Gastrocnemius medialis (tissue), 4 donors: ENCODE results near the gene MGRN1. TPM values are rescaled to one million over a fixed set of nuclear protein-coding genes. Genes with fewer than 3 reads are reported as not detected.

ENCODE experiments used
- ATAC-seq, 2 donors: fragments of 150-250 bp; one replicate each; pipeline ENCODE4 v1.9.1; 2016
- DNase-seq, 2 donors: peaks; one replicate each; pipeline ENCODE4 v3.0.0-alpha.2; 2019
- H3K27ac ChIP-seq, 4 donors: fragments of 200-600 bp; sonication (generic); 1 replicate in 1 of 4; 2 replicates in 3 of 4; pipeline ENCODE4 v1.5.1; 2016 to 2018; ENCODE audit warnings: mild to moderate bottlenecking in 2 of 4, moderate library complexity in 1 of 4
- H3K27me3 ChIP-seq, 3 donors: fragments of 200-600 bp; sonication (generic) in 2 of 3; 1 replicate in 1 of 3; 2 replicates in 2 of 3; pipeline versions ENCODE4 v1.5.1 to v1.6.0; 2016 to 2019; ENCODE audit warnings: mild to moderate bottlenecking in 1 of 3, moderate library complexity in 1 of 3
- H3K36me3 ChIP-seq, 2 donors: fragments of 200-600 bp; sonication (generic) in 1 of 2; one replicate each; pipeline ENCODE4 v1.5.1; 2017 to 2018
- H3K4me1 ChIP-seq, 2 donors: fragments of 200-600 bp; sonication (generic) in 1 of 2; one replicate each; pipeline ENCODE4 v1.5.1; 2016 to 2017; ENCODE audit warnings: mild to moderate bottlenecking in 2 of 2
- H3K4me3 ChIP-seq, 4 donors: fragments of 200-600 bp; sonication (generic) in 3 of 4; 1 replicate in 1 of 4; 2 replicates in 3 of 4; pipeline ENCODE4 v1.5.1; 2016 to 2019; ENCODE audit warnings: mild to moderate bottlenecking in 2 of 4
- H3K9me3 ChIP-seq, 3 donors: fragments of 200-600 bp; sonication (generic) in 2 of 3; 1 replicate in 1 of 3; 2 replicates in 2 of 3; pipeline ENCODE4 v1.5.1; 2016 to 2019
- CTCF ChIP-seq, 5 experiments: fragments of 450-650 bp in 3 of 5; fragments of 200-600 bp in 2 of 5; sonication (generic) in 2 of 5; IDR thresholded peaks in 4 of 5; conservative IDR thresholded peaks in 1 of 5; 1 replicate in 4 of 5; 2 replicates in 1 of 5; pipeline ENCODE4 v1.5.1; 2016 to 2019; ENCODE audit warnings: antibody characterized with exemption in 5 of 5, mild to moderate bottlenecking in 3 of 5, moderate library complexity in 3 of 5
- POLR2A ChIP-seq, 2 donors: fragments of 450-650 bp; IDR thresholded peaks; one replicate each; pipeline ENCODE4 v1.6.1; 2017; ENCODE audit warnings: antibody characterized with exemption in 2 of 2, mild to moderate bottlenecking in 2 of 2, moderate library complexity in 2 of 2
- in situ Hi-C, 4 donors: fragments of 200-750 bp; cut with MboI; loops; one replicate each; pipeline versions ENCODE4 v1.15.0 to v1.8.0; 2017; ENCODE audit warnings: low sequenced_read_pairs in 4 of 4
- intact Hi-C: fragments of 100-400 bp; cut with DNase I; formaldehyde crosslinking; loops from one replicate; pipeline ENCODE4 v1.15.1; 2023; ENCODE audit warnings: low total_unique reads
- total RNA-seq, 4 donors: library from RNA; depleted of rRNA; stranded (reverse); fragments of >200 nt; gene quantifications; one replicate each; pipeline versions ENCODE4 v1.1.0 to v1.2.3, GENCODE V29; 2016

The MGRN1 gene
- total RNA-seq, 4 donors from 2014 or later, result 33.8 to 62.9 (median 55.0) TPM

- H3K9me3 ChIP-seq, result no peaks in the 10 kb centered on the region
- ATAC-seq (peak; percentile 90 to 91), DNase-seq (peak; percentile 100)
- H3K27ac ChIP-seq, result peak overlapping the region; percentile 95 to 99 (median 97)
- in situ Hi-C loops, result loop anchor here in 1 of 4 donors (25.0 kb wide), 1 partner anchor 104 kb away; no protein-coding TSS in a partner anchor
- intact Hi-C loops, result loop anchor here (1.0 to 10.0 kb wide), 5 partner anchors 77 to 459 kb away; partner anchors contain the start of genes ALG1, ANKS3, CDIP1 and DNAAF8
- peak in 2 of 5 experiments; percentile 28 to 40 for TF ChIP-seq CTCF (IDR thresholded peaks at IDR 0.05 in 4 of 5, conservative IDR thresholded peaks at IDR 0.05 in 1 of 5)
- peak; percentile 94 for TF ChIP-seq POLR2A (IDR thresholded peaks at IDR 0.05)
- H3K36me3 ChIP-seq, result no peaks in the 10 kb centered on the region
- H3K4me1 ChIP-seq, result peaks cover 42 to 60% of the 10 kb centered on the region in 2 donors
- H3K27me3 ChIP-seq, result no peaks in the 10 kb centered on the region
- H3K4me3 ChIP-seq, result peak overlapping the region; percentile 64 to 91 (median 80)
These were observed 8.4 kb upstream of the MGRN1 start for GRCh38 chr16:4616047-4616811.

GRCh38 chr16:4617880-4618279 lies 6.7 kb upstream of the MGRN1 start:
- Histone ChIP-seq H3K9me3 (no peaks in the 10 kb centered on the region), H3K27me3 (no peaks in the 10 kb centered on the region), H3K4me3 (peak overlapping the region in 2 of 4 donors; percentile 5 to 72), H3K36me3 (no peaks in the 10 kb centered on the region), H3K4me1 (peaks cover 29 to 44% of the 10 kb centered on the region in 2 donors), H3K27ac (peak overlapping the region; percentile 95 to 99 (median 97))
- TF ChIP-seq CTCF (IDR thresholded peaks at IDR 0.05 in 4 of 5, conservative IDR thresholded peaks at IDR 0.05 in 1 of 5) (no peak), POLR2A (IDR thresholded peaks at IDR 0.05) (no peak)
- intact Hi-C loops (loop anchor here (2.0 to 10.0 kb wide), 2 partner anchors 229 to 457 kb away; partner anchors contain the start of genes ALG1, GLYR1 and UBN1), in situ Hi-C loops (loop anchor here in 1 of 4 donors (25.0 kb wide), 1 partner anchor 106 kb away; no protein-coding TSS in a partner anchor)
- ATAC-seq (no peak), DNase-seq (no peak)

- in situ Hi-C loops, result loop anchor here in 1 of 4 donors (25.0 kb wide), 1 partner anchor 107 kb away; no protein-coding TSS in a partner anchor
- no peaks in the 10 kb centered on the region for H3K9me3 ChIP-seq
- no peaks in the 10 kb centered on the region for H3K27me3 ChIP-seq
- ATAC-seq, result no peak
- TF ChIP-seq POLR2A (IDR thresholded peaks at IDR 0.05), result no peak
- TF ChIP-seq CTCF (IDR thresholded peaks at IDR 0.05 in 4 of 5, conservative IDR thresholded peaks at IDR 0.05 in 1 of 5), result no peak
- no peak for DNase-seq
- H3K4me3 ChIP-seq, result no peak overlapping the region
- peaks cover 24 to 37% of the 10 kb centered on the region in 2 donors for H3K4me1 ChIP-seq
- H3K27ac ChIP-seq, result peak overlapping the region in 3 of 4 donors; percentile 46 to 97 (median 95)
- intact Hi-C loops, result loop anchor here (10.0 kb wide), 1 partner anchor 456 kb away; the partner anchor contains the start of gene ALG1
- H3K36me3 ChIP-seq, result no peaks in the 10 kb centered on the region
These were observed 5.8 kb upstream of the MGRN1 start for GRCh38 chr16:4618645-4619418.

GRCh38 chr16:4623593-4623992 lies 1.0 kb upstream of the MGRN1 start:
- in situ Hi-C loops, result loop anchor here in 1 of 4 donors (25.0 kb wide), 1 partner anchor 111 kb away; no protein-coding TSS in a partner anchor
- Histone ChIP-seq H3K4me1 (peaks cover 19 to 24% of the 10 kb centered on the region in 2 donors), H3K9me3 (no peaks in the 10 kb centered on the region), H3K36me3 (no peaks in the 10 kb centered on the region), H3K4me3 (peak overlapping the region in 2 of 4 donors; percentile 54 to 85), H3K27ac (peak overlapping the region in 2 of 4 donors; percentile 95 to 96), H3K27me3 (no peaks in the 10 kb centered on the region)
- intact Hi-C loops, result loop anchor here (5.0 kb wide), 1 partner anchor 116 kb away; no protein-coding TSS in a partner anchor
- ATAC-seq (no peak), DNase-seq (no peak)
- TF ChIP-seq POLR2A (IDR thresholded peaks at IDR 0.05) (no peak), CTCF (IDR thresholded peaks at IDR 0.05 in 4 of 5, conservative IDR thresholded peaks at IDR 0.05 in 1 of 5) (no peak)
